HTR-8/SVneo (cell line): ENCODE results near the gene PMM2.
"Not testable (repeated sequence)": the region's sequence is repeated elsewhere in the genome, so short reads cannot be mapped to it uniquely, and the experiment has no call there.

Experiments used
- DNase-seq: peaks from one replicate; pipeline ENCODE4 v3.0.0; 2011; ENCODE audit warnings: low spot score, mixed read lengths; ENCODE audit not compliant: insufficient read length
- FAIRE-seq: peaks from 2 replicates; lab custom pipeline; 2011; peaks lifted over from hg19 to GRCh38; lab: Jason Lieb, UNC

Gene PMM2

DNA sequence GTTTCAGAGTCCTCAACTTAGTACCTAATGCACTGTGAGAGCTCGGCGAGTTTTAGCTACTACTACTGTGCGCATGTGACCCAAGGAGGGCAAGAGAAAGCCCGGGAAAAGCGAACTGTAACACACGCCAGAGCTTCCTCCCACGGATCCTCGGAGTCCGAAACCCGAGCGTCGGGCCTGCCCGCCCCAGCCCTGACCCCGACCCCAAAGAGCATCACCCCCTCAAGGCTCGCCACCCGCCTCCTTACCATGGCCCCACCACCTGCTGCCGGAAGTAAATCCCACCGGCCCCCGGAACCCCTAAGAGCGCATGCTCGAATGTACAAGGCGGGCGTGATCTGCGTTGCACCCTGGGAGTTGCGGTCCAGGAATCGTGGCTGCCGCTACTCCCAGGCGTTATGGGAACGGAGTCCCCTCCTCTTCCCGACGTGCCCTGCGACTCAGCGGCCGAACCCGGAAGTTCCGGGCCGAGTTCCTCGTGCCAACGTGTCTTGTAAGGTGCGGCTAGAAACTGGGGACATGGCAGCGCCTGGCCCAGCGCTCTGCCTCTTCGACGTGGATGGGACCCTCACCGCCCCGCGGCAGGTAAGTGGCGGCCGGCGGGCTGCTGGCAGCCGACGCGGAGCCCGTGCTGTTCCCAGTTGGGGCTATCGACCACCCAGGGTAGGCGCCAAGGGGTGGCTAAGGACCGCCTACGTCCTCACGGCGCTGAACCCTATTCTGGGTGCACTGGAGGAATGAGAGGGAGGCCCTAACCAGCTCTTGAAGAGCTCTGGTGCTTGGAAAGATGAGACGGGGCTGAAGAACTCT is at the start of gene PMM2, which contains the start of gene TMEM186:
TSS of gene PMM2 (plus strand) at position 476 of the 810 bp plus-strand sequence. CDS start at position 520, 44 bp downstream.
TSS of gene TMEM186 (minus strand) at position 276 of the 810 bp plus-strand sequence. CDS start at position 251, 25 bp downstream.
- FAIRE-seq = peak; percentile 85
- DNase-seq = peak; percentile 99

DNA sequence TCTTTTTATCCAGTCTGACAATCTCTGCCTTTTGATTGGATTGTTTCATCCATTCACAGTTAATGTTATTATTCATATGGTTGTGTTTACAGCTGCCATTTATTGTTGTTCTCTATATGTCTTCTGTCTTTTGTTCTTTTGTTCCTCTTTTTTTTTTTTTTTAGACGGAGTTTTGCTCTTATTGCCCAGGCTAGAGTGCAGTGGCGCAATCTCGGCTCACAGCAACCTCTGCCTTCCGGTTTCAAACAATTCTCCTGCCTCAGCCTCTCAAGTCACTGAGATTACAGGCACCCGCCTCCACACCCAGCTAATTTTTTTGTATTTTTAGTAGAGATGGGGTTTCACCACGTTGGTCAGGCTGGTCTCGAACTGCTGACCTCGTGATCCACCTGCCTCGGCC is 48.7 kb upstream of the PMM2 start:
- FAIRE-seq, DNase-seq: not testable (repeated sequence)

DNA sequence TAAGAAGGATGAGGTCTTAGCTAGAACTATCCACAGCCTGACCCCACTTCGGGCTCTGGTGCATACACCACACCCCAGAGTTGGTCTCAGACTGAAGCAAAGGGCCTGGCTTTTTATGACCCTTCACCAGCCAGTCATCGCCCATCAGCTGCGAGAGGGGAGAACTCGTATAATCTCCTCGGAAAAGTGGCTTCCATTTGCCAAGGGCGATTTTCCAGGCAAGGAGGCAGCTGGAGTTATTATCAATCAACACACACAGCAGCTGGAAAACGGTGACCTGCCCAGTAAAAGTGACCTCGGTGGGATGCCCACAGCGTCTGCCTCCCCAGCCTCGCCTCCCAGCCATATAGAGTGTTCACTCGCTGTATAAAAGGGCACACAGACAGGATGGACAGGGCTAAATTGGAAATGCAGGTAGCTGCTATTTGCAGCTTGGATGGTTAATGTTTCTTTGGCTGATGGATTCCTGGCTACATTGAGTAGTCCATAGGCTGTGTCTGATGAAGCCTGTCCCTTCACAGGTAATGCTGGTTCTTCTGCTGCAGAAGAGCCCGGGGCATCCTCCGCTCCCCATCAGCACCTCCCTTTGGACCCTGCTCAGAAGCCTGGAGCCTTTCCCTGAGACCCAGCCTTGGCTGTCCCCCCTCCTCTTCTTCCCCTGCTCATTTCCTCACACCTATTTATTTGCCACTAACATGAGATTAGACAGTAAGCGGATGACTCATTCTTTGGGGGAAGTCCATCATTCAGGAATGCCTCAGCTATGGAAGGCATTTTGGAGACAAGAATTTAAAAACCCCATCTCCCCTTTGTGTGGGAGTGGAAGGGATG is 45.9 kb upstream of the PMM2 start:
- peak; percentile 73 for DNase-seq
- peak; percentile 86 for FAIRE-seq

DNA sequence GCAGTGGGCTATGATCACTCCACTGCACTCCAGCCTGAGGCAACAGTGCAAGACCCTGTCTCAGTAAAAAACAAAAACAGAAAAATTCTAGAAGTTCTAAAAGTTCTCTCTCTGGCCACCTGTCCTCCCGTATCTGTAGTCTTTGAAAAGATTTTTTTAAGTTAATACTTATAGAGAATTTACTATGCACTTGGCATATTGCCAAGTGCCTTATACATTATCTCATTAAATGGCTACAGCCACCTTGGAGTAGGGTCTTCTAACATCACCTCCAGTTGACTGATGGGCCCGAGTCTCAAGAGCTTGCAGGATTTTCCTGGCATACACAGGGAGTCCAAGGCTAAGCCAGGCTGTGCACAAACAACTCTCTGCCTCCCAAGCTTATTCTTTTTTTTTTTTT is 44.9 kb upstream of the PMM2 start:
- DNase-seq (no peak), FAIRE-seq (no peak)

DNA sequence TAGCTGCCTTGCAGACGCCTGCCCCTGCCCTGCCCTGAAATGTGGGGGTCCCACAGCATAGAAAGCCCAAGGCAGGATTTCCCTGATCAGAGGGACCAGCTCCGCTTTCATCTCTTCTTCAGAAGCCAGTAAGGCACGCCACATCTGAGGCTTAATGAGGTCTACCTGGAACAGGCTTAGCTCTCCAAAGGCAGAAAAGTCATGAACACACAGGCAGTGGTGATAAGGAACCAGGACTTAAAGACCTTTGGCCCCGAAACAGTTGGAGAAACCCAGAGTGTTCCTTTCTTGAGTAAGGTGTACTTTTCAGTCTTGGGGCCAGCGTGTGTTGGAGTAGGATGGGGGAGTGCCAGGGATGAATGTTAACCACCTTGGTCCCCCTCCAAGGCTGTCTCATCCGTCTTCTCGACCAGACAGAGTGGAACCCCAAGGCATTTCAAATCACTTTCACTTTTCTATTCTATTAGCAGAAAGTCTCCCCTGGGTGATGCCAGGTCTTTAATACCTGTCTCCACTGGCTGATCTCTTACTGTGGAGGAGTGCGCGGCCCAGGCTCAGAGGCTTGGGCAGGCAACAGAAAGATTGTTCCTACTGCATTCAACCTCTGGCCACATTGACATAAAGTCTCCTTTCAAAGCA is 44.1 kb upstream of the PMM2 start:
- FAIRE-seq = no peak

DNA sequence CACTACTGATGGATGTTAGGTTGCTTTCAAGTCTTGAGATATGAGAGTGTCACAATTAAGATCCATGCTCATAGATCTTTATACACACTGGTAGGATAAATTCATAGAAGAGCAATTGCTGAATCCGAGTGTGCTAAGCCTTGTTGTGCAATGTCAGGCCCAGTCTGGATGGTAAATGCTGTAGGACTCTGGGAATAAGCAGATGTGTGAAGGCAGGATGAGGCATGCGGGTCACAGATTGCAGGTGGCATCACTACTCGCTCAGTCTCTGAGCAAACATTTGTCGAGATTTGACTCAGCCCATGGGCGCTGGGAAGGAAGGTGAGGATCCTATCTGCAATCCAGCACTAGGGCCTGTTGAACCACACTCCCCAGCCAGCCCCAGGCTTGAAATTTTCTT is 40.9 kb upstream of the PMM2 start:
- no peak for DNase-seq
- FAIRE-seq = no peak

More for the DNA sequence above, 44.1 kb upstream of the PMM2 start:
- DNase-seq = no peak

DNA sequence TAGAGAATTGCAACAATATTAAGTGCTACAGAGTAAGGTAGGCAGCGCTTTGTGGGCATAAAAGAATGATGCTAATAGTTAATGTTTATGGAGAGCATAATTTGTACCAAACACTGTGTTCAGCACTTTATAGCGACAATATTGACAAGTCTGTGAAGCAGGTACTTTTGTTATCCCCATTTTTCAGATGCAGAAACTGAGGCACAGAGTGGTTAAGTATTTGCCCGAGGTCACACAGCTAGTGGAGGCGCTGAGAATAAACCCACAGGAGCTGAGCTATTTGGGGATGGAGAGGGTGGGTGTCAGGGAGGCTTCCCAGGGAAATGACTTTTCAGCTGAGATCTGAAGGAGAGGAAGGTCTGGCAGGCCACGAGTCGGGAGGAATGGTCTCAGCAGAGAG is 39.6 kb upstream of the PMM2 start:
- DNase-seq (no peak), FAIRE-seq (no peak)

DNA sequence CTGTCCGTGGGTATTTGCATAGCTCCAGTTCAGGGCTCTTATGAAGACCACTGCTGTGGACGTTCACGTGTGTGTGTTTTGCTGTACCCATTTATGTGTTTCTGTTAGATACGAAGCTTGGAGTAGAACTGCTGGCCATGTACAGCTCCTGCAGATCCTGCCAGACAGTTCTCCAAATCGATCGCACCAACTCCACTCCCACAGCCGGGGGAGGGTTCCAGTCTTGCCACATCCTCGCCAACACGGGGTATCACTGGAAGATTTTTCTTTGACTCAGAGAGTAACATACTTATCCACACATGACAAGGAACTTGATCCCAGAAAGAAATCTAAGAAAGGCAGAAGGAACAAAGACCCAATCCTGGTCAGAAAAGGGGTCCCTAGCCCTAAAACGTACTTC is 37.6 kb upstream of the PMM2 start:
- no peak for FAIRE-seq
- DNase-seq = no peak

DNA sequence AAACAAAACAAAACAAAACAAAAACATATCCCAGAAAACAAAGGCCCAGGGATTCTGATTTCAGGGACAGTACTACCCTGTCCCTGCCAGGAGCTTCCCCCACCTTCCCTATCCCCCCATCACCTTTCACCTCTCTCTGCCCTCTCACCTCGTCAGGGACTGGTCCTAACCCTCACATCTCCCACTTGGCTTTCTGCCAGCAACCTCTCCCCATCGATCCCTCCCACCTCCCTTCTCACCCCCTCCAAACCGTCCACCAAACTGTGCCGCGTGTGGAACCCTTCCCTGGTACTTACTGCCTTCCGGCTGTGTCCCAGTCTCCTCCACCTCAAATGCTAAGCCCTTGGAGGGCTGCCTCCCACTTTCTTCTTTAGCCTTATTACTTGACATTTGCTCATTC is 36.6 kb upstream of the PMM2 start:
- FAIRE-seq = no peak
- no peak for DNase-seq

DNA sequence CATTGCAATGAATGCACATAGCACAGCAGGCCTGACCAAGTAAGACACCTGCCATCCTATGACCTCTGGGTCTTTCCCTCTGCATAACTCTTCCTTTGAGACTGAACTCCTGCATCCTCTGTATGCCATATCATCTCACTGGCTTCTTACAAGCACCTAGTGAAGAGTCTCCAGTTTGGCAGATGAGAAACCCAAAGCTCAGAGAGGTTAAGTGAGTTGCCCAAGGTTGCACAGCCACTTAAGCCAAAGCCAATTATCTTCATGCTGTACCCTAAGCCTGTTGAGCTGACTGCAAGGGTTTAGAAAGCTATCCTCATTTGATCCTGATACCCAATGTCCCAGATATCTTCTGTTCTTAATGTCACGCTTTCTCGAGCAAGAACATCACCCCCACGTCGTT is 35.4 kb upstream of the PMM2 start:
- no peak for DNase-seq
- no peak for FAIRE-seq

DNA sequence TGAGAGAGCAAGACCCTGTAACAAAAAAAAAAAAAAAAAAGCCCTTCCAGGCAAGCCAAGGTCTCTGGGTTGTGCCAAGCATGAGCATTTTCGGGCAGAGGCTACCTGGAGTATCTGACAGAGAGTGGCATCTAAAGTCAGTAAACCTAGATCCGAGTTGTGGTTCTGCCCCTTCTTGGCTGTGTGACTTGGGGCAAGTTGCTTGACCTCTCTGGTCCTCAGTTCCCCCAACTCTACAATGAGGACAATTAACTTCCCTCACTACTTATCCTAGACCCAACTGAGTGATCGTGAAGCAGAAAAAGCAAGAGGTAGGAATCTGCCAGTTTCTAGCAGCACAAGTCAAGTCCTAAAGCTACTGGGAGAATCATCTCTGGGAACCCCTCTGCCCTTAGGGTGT is 34.6 kb upstream of the PMM2 start:
- FAIRE-seq = no peak
- DNase-seq = no peak

DNA sequence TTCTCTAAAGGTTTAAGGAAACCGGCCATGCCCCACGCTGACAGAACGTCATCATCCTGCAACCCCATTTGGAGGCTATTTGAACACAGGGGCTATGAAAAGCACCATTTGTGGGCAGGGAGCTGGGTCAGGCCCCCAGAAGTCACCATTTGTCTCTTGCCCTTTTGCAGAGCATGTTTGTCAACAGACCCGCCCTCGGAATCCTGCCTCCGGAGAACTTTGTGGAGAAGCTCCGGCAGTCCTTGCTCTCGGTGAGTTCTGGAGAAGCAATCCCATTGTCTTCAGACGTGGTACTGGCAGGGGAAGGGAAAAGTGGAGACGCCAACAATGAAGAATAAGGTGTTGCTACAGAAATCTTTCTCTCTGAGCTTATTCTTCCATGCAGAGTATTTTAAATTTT is 33.7 kb upstream of the PMM2 start:
- no peak for DNase-seq
- FAIRE-seq = no peak

DNA sequence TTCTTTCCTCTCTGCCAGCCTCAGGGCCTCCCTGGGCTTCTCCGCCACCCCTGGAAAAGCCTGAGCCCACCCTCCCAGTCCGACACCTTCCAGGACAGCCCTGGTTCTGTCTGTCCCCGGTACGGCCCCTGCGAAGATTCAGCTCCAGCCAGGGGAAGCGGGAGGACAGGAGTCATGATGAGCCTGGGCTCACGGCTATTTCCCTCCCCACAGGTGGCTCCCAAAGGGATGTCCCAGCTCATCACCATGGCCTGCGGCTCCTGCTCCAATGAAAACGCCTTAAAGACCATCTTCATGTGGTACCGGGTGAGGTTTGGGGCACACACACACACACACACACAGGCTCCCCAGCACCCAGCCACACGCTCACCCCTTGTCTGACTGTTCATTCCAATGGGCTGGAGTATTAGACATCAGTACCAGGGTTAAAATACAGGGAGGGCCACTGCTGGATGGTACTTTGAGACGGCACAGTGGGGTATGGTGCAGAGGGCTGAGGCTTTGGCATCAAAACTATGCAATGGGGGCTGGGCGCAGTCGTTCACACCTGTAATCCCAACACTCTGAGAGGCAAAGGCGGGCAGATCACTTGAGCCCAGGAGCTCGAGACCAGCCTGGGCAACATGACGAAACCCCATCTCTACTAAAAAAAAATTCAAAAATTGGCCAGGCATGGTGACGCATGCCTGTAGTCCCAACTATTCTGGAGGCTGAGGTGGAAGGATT is 33.0 kb upstream of the PMM2 start:
- DNase-seq (no peak), FAIRE-seq (no peak)

DNA sequence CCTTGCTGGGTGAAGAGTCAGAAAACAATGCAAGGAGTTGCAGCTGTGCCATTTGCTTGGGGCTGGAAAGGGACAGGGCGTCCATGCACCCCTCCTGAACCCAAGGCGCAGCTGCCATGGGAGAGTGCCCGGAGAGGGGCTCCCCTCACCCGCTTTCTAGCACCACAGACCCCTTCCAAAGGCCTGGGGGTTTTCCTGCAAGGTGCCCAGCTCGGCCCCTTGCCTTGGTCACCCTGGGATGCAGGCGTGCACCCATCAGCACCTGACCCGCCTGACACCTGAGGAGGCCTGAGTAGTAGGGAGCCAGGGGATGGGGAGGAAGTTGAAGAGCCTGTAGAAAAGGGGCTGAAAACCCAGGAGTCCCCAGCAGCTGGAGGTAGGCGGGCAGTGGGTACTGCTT is 30.5 kb upstream of the PMM2 start:
- no peak for DNase-seq
- FAIRE-seq = no peak

DNA sequence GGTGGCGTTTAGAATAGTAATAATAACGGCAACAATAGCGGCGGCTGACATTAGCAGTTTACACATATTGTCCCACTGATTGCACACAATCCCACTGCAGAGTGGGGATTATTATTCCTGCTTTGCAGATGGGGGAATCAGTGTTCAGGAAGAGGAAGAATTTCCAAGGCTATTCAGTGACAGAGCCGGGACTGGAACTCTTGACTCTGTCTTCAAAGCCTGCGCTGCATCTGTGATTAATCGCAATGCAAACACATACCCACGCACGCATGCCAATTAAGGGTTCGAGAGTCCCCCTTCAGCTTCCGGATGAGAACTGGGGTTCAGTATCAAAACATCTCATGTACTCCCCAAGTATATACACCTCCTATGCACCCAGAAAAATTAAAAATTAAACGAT is 29.4 kb upstream of the PMM2 start:
- DNase-seq (no peak), FAIRE-seq (no peak)

DNA sequence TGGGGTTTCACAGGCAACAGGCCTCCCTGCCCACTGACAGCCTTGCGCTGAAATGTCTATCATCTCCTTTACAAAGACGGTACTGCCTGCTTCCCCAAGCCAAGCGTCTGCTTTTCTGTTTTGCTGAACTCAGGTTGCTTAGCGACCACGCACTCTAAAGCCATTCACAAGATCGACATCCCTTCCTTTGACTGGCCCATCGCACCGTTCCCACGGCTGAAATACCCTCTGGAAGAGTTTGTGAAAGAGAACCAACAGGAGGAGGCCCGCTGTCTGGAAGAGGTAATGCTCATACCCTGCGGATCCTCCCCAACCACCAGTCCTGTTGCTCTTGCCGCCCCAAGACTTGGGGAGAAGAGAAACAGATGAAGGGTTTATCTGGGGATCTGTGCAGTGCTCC is 28.9 kb upstream of the PMM2 start:
- FAIRE-seq = no peak
- DNase-seq = no peak

DNA sequence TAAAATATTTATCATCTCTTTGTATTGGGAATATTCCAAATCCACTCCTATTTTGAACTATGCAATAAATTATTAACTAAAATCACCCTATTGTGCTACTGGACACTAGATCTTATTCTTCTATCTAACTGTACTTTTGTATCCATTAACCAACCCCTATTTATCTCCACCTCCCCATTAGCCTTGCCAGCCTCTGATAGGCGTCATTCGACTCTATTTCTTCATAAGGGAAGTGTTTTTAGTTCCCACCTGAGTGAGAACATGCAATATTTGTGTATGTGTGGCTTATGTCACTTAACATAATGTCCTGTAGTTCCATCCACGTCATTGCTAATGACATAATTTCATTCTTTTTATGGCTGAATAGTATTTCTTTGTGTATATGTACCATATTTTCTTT is 24.1 kb upstream of the PMM2 start:
- DNase-seq (no peak), FAIRE-seq (no peak)

DNA sequence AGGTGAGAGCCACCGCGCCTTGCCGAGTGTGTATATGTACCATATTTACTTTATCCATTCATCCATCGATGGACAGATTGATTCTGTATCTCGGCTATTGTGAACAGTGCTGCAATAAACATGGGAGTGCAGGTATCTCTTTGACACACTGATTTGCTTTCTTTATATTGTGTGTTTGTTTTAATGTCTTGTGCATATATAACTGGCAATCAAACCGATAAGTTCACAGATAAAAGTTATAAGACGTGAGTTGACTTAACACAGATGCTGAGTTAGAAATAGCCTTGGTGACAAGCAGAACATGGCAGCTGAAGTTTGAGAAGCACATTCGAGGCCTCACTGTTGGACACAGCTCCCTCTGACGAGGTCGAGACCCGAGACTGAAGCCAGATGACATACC is 23.4 kb upstream of the PMM2 start:
- DNase-seq (no peak), FAIRE-seq (no peak)

DNA sequence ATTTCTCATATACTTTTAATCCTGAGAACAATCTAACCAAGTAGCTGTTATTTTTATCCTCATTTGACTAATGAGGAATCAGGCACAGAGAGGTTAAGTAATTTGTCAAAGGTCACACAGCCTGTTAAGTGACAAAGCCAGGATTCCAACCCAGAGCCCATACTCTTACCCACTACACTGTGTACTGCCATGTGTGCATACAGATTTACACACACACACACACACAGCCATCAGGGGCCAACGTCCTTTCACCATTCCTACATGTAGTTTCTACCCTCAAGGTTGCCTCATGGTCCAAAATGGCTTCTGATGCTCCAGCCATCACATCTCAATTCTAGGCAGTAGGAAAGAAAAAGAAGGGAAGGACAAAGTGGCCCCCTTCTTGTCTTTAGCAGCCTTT is 22.3 kb upstream of the PMM2 start:
- DNase-seq (no peak), FAIRE-seq (no peak)

DNA sequence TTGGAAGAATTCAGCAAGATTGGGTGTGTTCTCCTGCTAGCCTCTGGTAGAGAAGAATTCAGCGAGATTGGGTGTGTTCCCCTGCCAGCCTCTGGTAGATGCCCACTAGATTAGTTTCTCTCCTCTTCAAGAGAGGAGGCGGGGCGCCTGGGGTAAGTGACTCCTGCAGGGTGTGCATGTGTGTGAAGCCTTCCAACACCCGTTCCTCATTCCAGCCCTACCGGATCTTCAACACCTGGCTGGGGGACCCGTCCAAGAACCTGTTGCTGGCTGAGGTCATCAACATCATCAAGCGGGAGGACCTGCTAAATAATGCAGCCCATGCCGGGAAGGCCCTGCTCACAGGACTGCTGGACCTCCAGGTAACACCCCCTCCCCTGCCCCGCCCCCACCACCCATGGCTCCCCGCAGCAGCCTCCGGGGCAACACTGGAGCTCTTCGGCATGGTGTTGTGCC is 21.5 kb upstream of the PMM2 start:
- no peak for FAIRE-seq
- no peak for DNase-seq
